HL-60 (cell line): ENCODE results near the gene IPO13.

Experiments
- POLR2AphosphoS5 ChIP-seq: IDR thresholded peaks from 2 replicates; pipeline ENCODE4 v1.6.1; 2012; ENCODE audit warnings: low read depth
- TF ChIP-seq, protein P1 (sequence below): IDR thresholded peaks from one replicate; pipeline ENCODE4 v1.5.1; 2011; ENCODE audit warnings: low read length, control low read depth, inconsistent platforms; ENCODE audit not compliant: insufficient read depth

- TF ChIP-seq, protein P1, sequence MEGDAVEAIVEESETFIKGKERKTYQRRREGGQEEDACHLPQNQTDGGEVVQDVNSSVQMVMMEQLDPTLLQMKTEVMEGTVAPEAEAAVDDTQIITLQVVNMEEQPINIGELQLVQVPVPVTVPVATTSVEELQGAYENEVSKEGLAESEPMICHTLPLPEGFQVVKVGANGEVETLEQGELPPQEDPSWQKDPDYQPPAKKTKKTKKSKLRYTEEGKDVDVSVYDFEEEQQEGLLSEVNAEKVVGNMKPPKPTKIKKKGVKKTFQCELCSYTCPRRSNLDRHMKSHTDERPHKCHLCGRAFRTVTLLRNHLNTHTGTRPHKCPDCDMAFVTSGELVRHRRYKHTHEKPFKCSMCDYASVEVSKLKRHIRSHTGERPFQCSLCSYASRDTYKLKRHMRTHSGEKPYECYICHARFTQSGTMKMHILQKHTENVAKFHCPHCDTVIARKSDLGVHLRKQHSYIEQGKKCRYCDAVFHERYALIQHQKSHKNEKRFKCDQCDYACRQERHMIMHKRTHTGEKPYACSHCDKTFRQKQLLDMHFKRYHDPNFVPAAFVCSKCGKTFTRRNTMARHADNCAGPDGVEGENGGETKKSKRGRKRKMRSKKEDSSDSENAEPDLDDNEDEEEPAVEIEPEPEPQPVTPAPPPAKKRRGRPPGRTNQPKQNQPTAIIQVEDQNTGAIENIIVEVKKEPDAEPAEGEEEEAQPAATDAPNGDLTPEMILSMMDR = no peak
- no peak for TF ChIP-seq POLR2AphosphoS5
These were observed 46.6 kb downstream of the IPO13 start for GRCh38 chr1:43993206-43993914.
